CD4-positive, alpha-beta memory T cell (primary cell): Measurements from ENCODE around the gene MRPL55. TPM values are rescaled to one million over a fixed set of nuclear protein-coding genes. Genes with fewer than 3 reads are reported as not detected.
A peak's percentile ranks its signal among the peaks of the same experiment; 100 is the strongest.

Experiments
- CTCF ChIA-PET: fragments of 350-600 bp; sonication (Branson Sonifier 250); formaldehyde crosslinking; loops from one replicate; lab custom pipeline; 2021; ENCODE audit warnings: inconsistent platforms; ENCODE audit not compliant: partially characterized antibody; lab: Charles Lee
- POLR2A ChIA-PET: fragments of 350-600 bp; sonication (Branson Sonifier 250); formaldehyde crosslinking; loops from one replicate; lab custom pipeline; 2021; ENCODE audit not compliant: partially characterized antibody; lab: Charles Lee
- DNase-seq, 5 donors: peaks; one replicate each; pipeline versions ENCODE4 v3.0.0 to v3.0.0-alpha.2; 2020 to 2022; ENCODE audit warnings: mixed read lengths in 1 of 5
- H3K27ac ChIP-seq: one replicate; pipeline ENCODE4 v1.7.0; 2013; ENCODE audit warnings: low read depth, low read length
- H3K27me3 ChIP-seq: 2 replicates; pipeline ENCODE4 v1.7.0; 2013; ENCODE audit warnings: mild to moderate bottlenecking, low read length, moderate library complexity; ENCODE audit not compliant: insufficient read depth
- H3K36me3 ChIP-seq: 2 replicates; pipeline ENCODE4 v1.7.0; 2013; ENCODE audit warnings: mild to moderate bottlenecking, low read length, moderate library complexity; ENCODE audit not compliant: insufficient read depth
- H3K4me1 ChIP-seq: 2 replicates; pipeline ENCODE4 v1.7.0; 2013; ENCODE audit warnings: mild to moderate bottlenecking, low read length, moderate library complexity; ENCODE audit not compliant: insufficient read depth
- H3K4me3 ChIP-seq, 2 donors: one replicate each; pipeline ENCODE4 v1.7.0; 2013; ENCODE audit warnings: low read length in 2 of 2, mild to moderate bottlenecking in 1 of 2
- H3K9me3 ChIP-seq, 2 donors: one replicate each; pipeline ENCODE4 v1.7.0; 2013; ENCODE audit warnings: low read length in 2 of 2, control low read depth in 1 of 2; ENCODE audit not compliant: control insufficient read depth in 1 of 2
- H3K27ac Mint-ChIP-seq, 7 donors: one replicate each; pipeline ENCODE4 v1.8.0; 2020 to 2021; ENCODE audit warnings: mixed read lengths in 7 of 7, mild to moderate bottlenecking in 6 of 7, inconsistent platforms in 3 of 7, moderate library complexity in 3 of 7
- H3K27me3 Mint-ChIP-seq, 2 donors: one replicate each; pipeline ENCODE4 v1.8.0; 2020 to 2021; ENCODE audit warnings: mixed read lengths in 2 of 2
- H3K36me3 Mint-ChIP-seq, 2 donors: one replicate each; pipeline ENCODE4 v1.8.0; 2020 to 2021; ENCODE audit warnings: mixed read lengths in 2 of 2, inconsistent platforms in 1 of 2, mild to moderate bottlenecking in 1 of 2
- H3K4me1 Mint-ChIP-seq, 4 donors: one replicate each; pipeline ENCODE4 v1.8.0; 2020 to 2021; ENCODE audit warnings: mixed read lengths in 4 of 4, mild to moderate bottlenecking in 1 of 4
- H3K4me3 Mint-ChIP-seq, 8 donors: one replicate each; pipeline ENCODE4 v1.8.0; 2020 to 2021; ENCODE audit warnings: mixed read lengths in 8 of 8, mild to moderate bottlenecking in 7 of 8, moderate library complexity in 6 of 8, inconsistent platforms in 3 of 8
- H3K9me3 Mint-ChIP-seq, 8 donors: one replicate each; pipeline ENCODE4 v1.8.0; 2020 to 2021; ENCODE audit warnings: mixed read lengths in 8 of 8, mild to moderate bottlenecking in 5 of 8, inconsistent platforms in 3 of 8, moderate library complexity in 1 of 8
- intact Hi-C: fragments of 100-400 bp; cut with micrococcal nuclease; formaldehyde crosslinking; loops from one replicate; pipeline ENCODE4 v1.15.1; 2023
- microRNA-seq: library from miRNA; unstranded; fragments of <30 nt; microRNA quantifications from one replicate; pipeline ENCODE4 v1.2.0, GENCODE V29; 2021; ENCODE audit warnings: borderline replicate concordance, borderline number of aligned reads, borderline microRNAs expressed, mixed read lengths
- polyA plus RNA-seq, 2 donors: library from polyadenylated mRNA; unstranded; fragments of 300-500 nt; fragmentation: Illumina TruSeq; gene quantifications; one replicate each; pipeline ENCODE4 v1.2.3, GENCODE V29; 2021
- total RNA-seq, 2 experiments: library from RNA; stranded (reverse); gene quantifications; one replicate each; pipeline ENCODE4 v1.2.3, GENCODE V29; 2021

The MRPL55 gene
- total and polyA plus RNA-seq, 4 experiments from 2014 or later: 57.8 to 157 (median 86.5) TPM

DNA sequence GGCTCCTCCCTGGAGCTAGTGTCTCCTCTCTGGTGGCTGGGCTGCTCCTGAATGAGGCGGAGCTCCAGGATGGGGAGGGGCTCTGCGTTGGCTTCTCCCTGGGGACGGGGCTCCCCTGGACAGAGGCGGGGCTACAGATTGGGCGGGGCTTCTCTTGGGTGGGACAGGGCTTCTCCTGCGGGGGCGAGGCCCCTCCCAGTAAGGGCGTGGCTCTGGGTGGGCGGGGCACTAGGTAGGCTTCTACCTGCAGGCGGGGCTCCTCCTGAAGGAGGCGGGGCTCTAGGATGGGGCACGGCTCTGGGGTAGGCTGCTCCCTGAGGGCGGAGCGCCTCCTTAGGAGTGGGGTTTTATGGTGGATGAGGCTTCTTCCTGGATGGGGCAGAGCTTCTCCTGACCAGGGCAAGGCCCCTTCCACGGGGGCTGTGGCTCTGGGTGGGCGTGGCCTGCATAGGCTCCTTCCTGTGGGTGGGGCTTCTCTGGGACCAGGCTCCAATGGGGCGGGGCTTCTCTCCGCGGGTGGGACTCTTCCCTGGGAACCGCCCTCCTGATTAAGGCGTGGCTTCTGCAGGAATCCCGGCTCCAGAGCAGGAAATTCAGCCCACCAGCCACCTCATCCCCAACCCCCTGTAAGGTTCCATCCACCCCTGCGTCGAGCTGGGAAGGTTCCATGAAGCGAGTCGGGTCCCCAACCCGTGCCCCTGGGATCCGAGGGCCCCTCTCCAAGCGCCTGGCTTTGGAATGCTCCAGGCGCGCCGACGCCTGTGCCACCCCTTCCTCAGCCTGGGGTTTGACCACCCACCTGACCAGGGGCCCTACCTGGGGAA lies 49.3 kb downstream of the MRPL55 start:
- DNase-seq: peak; percentile 62 to 83 (median 66)
- POLR2A ChIA-PET: interaction anchor here (0.9 to 2.3 kb wide), 3 partner anchors 17 to 50 kb away, joined by 3 to 7 read pairs (median 6); partner anchors contain the start of genes ARF1 and MRPL55
- peak overlapping the region; percentile 64 to 79 (median 76) for H3K4me3 Mint-ChIP-seq
- peak overlapping the region in 6 of 7 donors; percentile 37 to 77 (median 71) for H3K27ac Mint-ChIP-seq
- no peaks in the 10 kb centered on the region for H3K36me3 Mint-ChIP-seq
- H3K4me1 ChIP-seq: peaks cover 24% of the 10 kb centered on the region
- no peaks in the 10 kb centered on the region for H3K9me3 ChIP-seq
- CTCF ChIA-PET: no interaction called here
- H3K27me3 ChIP-seq: peaks cover 16% of the 10 kb centered on the region
- intact Hi-C loops: loop anchor here (1.0 to 2.0 kb wide), 2 partner anchors 15 to 22 kb away; partner anchors contain the start of gene ARF1
- H3K27ac ChIP-seq: no peak overlapping the region
- no peaks in the 10 kb centered on the region for H3K9me3 Mint-ChIP-seq
- H3K27me3 Mint-ChIP-seq: peaks cover 10 to 23% of the 10 kb centered on the region in 2 donors
- H3K4me1 Mint-ChIP-seq: peaks cover 5 to 18% (median 12%) of the 10 kb centered on the region in 4 donors
- no peaks in the 10 kb centered on the region for H3K36me3 ChIP-seq
- H3K4me3 ChIP-seq: peak overlapping the region; percentile 36 to 55

DNA sequence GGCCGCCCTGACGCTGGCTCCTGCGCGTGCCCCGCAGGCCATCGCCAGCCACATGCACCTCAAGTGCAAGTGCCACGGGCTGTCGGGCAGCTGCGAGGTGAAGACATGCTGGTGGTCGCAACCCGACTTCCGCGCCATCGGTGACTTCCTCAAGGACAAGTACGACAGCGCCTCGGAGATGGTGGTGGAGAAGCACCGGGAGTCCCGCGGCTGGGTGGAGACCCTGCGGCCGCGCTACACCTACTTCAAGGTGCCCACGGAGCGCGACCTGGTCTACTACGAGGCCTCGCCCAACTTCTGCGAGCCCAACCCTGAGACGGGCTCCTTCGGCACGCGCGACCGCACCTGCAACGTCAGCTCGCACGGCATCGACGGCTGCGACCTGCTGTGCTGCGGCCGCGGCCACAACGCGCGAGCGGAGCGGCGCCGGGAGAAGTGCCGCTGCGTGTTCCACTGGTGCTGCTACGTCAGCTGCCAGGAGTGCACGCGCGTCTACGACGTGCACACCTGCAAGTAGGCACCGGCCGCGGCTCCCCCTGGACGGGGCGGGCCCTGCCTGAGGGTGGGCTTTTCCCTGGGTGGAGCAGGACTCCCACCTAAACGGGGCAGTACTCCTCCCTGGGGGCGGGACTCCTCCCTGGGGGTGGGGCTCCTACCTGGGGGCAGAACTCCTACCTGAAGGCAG lies 50.0 kb downstream of the MRPL55 start:
- H3K4me1 ChIP-seq: peaks cover 24% of the 10 kb centered on the region
- DNase-seq: peak; percentile 74 to 85 (median 80)
- intact Hi-C loops: loop anchor here (1.0 to 2.0 kb wide), 2 partner anchors 16 to 23 kb away; partner anchors contain the start of gene ARF1
- no peaks in the 10 kb centered on the region for H3K9me3 ChIP-seq
- H3K27me3 ChIP-seq: peaks cover 16% of the 10 kb centered on the region
- CTCF ChIA-PET: no interaction called here
- peak overlapping the region; percentile 36 to 55 for H3K4me3 ChIP-seq
- Mint-ChIP-seq H3K4me1 (peaks cover 5 to 18% (median 12%) of the 10 kb centered on the region in 4 donors), H3K27me3 (peaks cover 10 to 24% of the 10 kb centered on the region in 2 donors), H3K4me3 (peak overlapping the region; percentile 48 to 79 (median 76)), H3K36me3 (no peaks in the 10 kb centered on the region), H3K27ac (peak overlapping the region in 5 of 7 donors; percentile 29 to 70 (median 35)), H3K9me3 (peaks cover 0 to 2% (median 0%) of the 10 kb centered on the region in 8 donors)
- POLR2A ChIA-PET: interaction anchor here (0.7 to 2.3 kb wide), 3 partner anchors 23 to 50 kb away, joined by 3 to 6 read pairs (median 3); partner anchors contain the start of genes ARF1 and MRPL55
- no peaks in the 10 kb centered on the region for H3K36me3 ChIP-seq
- no peak overlapping the region for H3K27ac ChIP-seq

DNA sequence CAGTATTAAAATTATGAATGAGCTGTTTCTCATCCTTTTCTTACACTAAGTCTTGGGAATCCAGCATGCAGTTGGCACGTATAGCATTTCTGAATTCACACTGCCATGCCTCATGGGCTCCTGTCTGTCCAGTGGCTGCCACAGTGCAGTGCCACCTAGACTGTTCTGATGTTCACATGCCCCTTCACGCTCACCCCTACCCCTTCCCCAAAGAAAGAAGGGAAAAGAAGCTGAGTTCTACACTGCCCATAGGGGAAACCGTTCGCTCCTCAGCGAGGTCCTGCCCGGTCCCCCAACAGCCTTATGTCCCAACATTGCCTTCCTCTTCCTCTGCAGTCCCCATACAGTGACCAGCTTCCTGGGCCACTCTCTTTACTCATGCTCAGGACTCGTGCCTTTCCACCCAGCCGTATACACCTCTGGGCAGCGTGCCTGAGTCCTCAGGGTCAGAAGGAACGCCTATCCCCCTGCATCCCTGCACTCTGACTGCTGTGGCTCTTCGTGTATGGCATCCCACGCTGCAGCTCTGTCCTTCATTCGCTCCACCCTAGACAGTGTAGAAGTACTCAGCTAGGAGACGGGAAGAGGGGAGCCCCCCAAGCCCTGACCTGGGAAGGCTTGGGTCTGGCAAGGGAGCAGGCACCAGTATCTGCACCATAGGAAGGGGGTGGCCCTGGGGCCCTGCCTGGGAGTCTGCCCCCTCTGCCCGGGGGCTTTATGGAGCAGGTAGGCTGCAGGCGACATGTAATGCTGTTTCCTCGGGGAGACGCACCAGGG lies 50.7 kb downstream of the MRPL55 start:
- H3K4me3 Mint-ChIP-seq: peak overlapping the region in 7 of 8 donors; percentile 46 to 79 (median 64)
- peak overlapping the region; percentile 6 to 67 (median 49) for H3K27ac Mint-ChIP-seq
- Histone ChIP-seq H3K4me1 (peaks cover 24% of the 10 kb centered on the region), H3K27me3 (peaks cover 16% of the 10 kb centered on the region), H3K36me3 (no peaks in the 10 kb centered on the region), H3K27ac (no peak overlapping the region), H3K9me3 (no peaks in the 10 kb centered on the region), H3K4me3 (peak overlapping the region in 1 of 2 donors; percentile 55)
- DNase-seq: no peak
- peaks cover 5 to 18% (median 12%) of the 10 kb centered on the region in 4 donors for H3K4me1 Mint-ChIP-seq
- no peaks in the 10 kb centered on the region for H3K36me3 Mint-ChIP-seq
- POLR2A ChIA-PET: interaction anchor here (0.7 to 0.9 kb wide), 3 partner anchors 24 to 51 kb away, joined by 3 read pairs; partner anchors contain the start of gene MRPL55
- CTCF ChIA-PET: no interaction called here
- H3K27me3 Mint-ChIP-seq: peaks cover 12 to 27% of the 10 kb centered on the region in 2 donors
- peaks cover 0 to 6% (median under 1%) of the 10 kb centered on the region in 8 donors for H3K9me3 Mint-ChIP-seq
- intact Hi-C loops: loop anchor here (2.0 kb wide), 1 partner anchor 16 kb away; no protein-coding TSS in a partner anchor

Small RNA genes within 50 kb of the gene (microRNA-seq; reads per million reads assigned to microRNA genes)
- gene MIR3620: 0.72 reads per million

Other genes with a start within 250 kb of the MRPL55 start
- under 1 TPM; 0.08 to 0.15 TPM for gene WNT9A, start 161.4 kb downstream of the MRPL55 start, total RNA-seq
- gene WNT9A, start 161.4 kb downstream of the MRPL55 start, polyA plus RNA-seq: under 1 TPM in 1 of 2 donors, not detected in 1; 0.08 TPM
- not detected for gene WNT3A, start 102.3 kb downstream of the MRPL55 start, total RNA-seq
- gene WNT3A, start 102.3 kb downstream of the MRPL55 start, polyA plus RNA-seq: not detected
- gene ARF1, start 26.6 kb downstream of the MRPL55 start, total RNA-seq: 100 to 1,000 TPM; 265 to 270 TPM
- 100 to 1,000 TPM; 493 to 600 TPM for gene ARF1, start 26.6 kb downstream of the MRPL55 start, polyA plus RNA-seq
- 10 to 100 TPM; 28.5 to 30.7 TPM for gene C1orf35, start 6.0 kb downstream of the MRPL55 start, total RNA-seq
- gene C1orf35, start 6.0 kb downstream of the MRPL55 start, polyA plus RNA-seq: 10 to 100 TPM; 16.4 to 20.0 TPM
- gene GUK1, start 31.0 kb upstream of the MRPL55 start, total RNA-seq: 100 to 1,000 TPM; 179 to 185 TPM
- 100 to 1,000 TPM; 382 to 488 TPM for gene GUK1, start 31.0 kb upstream of the MRPL55 start, polyA plus RNA-seq
- gene GJC2, start 40.6 kb upstream of the MRPL55 start, total RNA-seq: under 1 TPM; 0.61 to 0.80 TPM
- gene GJC2, start 40.6 kb upstream of the MRPL55 start, polyA plus RNA-seq: not detected
- 10 to 100 TPM; 10.9 to 12.0 TPM for gene IBA57, start 56.5 kb upstream of the MRPL55 start, total RNA-seq
- 1 to 10 TPM; 1.3 to 2.9 TPM for gene IBA57, start 56.5 kb upstream of the MRPL55 start, polyA plus RNA-seq
- 10 to 100 TPM; 76.0 to 91.4 TPM for gene OBSCN, start 98.7 kb upstream of the MRPL55 start, total RNA-seq
- gene OBSCN, start 98.7 kb upstream of the MRPL55 start, polyA plus RNA-seq: 1 to 10 TPM in 1 of 2 donors, under 1 TPM in 1; 0.19 to 3.5 TPM